ENCODE results near the gene GATAD2A.

DNA sequence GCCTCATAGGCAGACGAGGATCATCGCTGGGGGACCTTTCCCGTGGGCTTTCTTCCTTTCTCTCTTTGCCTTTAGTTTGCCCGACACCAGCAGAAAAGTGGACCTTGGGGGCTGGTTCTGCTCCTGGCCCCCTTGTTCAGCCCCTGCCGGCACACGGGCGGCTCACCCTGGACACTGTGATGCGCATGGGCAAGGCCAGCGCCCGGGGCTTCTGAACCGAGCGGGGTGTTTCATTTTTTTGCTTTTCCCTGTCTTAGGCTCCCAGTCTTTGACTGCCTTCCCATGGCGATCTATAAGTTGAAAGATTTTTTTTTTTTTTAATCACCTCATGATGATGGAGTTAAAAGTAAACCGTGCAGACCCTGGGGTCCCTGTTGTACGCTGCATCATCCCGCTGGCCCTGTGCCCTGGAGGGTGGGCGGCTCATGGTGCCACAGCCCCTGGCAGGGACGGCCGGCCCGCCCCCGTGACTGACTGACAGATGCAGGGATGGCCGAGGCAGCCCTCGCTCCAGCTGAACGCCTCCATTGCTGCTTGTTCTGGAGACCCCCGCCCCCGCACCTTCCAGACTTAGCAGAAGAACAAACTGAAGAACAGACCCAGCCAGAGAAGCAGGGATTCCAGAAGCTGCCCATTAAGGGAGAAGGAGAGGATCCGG lies 100.3 kb downstream of the GATAD2A start:
- TF ChIP-seq CTCF (IDR thresholded peaks at IDR 0.05 in 4 of 5, conservative IDR thresholded peaks at IDR 0.05 in 1 of 5) (no peak), POLR2A (IDR thresholded peaks at IDR 0.05) (no peak)
